ENCODE data around the gene KCND3.

Gene KCND3

DNA sequence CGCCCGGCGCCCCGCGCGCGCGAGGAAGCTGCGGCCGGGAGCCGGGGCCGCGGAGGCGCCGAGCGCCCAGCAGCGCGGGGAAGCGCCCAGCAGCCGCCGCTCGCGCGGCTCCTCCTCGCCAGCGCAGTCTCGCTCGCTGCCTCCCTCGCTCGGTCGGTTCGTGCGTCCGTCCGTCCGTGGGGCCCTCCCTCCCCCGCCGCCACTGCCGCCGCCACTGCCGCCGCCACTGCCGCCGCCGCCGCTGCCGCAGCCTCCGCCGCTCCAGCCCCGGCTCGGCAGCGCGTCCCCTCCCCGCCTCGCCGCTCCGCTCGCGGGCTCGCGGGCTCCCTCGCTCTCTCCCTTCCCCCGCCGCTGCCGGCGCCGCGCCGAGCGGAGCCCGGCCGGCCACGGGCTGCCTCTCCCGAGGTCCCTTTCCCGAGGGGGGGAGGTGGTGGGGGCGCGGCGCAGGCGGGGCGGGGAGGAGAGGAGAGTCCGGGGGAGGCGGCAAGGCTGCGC, at the start of gene KCND3:
TSS of gene KCND3 (minus strand) at position 138 of the 495 bp plus-strand sequence.
- no peak for DNase-seq

DNA sequence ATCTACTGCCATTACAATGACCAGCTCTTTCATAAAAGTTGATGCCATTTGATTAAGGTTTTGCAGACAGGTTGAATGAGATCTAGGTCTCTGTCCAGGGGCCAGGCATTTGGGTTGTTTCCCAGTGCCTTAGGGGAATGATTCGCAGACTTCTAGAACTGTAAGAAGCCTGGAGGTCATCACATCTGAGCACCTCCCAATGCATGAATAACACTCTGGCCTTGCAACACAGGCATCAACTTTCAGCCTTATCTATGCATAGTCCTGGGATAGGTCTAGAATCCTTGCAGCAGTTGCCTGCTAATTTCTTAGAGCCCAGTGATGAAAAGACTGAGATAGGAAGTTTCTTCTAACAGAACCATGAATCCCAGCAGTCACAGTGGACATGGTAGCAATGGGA, 44.8 kb upstream of the KCND3 start:
- no peak for DNase-seq

DNA sequence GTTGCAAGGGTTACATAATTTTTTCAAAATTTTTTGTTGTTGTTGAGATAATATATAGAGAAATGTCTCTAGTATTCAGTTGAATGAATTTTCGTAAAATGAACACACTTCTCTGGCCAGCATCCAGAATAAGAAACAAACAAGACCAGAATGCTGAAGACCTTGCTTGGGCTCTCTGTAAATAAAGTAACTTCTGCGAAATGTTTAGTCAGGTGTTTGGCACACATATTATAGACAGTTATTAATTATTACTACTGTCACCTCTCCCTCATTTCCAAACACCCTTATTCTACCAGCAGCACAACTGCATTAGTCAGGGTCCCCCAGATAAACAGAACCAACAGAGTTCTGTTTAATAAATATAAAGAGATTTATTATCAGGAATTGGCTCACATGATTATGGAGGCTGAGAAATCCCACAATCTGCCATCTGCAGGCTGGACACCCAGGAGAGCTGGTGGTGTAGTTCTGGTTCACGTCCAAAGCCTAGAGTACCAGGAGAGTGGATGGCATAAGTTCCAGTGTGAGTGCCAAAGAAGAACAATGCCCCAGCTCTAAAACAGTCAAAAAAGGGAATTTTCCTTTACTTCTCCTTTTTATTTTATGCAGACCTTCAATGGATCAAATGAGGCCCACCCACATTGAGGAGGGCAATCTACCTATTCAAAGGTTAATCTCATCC, 44.1 kb upstream of the KCND3 start:
- DNase-seq, result no peak

DNA sequence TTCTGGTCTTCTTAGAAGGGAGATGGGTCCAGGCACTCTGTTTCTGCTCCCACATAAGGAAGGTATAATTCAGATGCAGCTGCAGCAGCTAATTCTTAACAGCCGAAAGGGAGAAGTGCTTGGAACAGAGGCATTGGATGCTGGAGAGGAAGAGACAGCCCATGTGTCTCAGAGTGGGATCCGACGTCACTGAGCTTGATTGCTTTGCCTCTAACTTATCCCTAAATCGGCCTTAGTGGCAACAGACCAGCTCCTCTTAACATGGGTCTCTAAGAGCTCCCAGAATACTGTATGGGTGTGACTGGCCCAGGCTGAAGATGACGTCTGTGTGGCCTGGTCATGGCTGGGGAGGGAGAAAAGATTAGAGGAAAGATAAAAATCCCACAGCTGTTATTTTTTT, 40.7 kb upstream of the KCND3 start:
- no peak for DNase-seq

DNA sequence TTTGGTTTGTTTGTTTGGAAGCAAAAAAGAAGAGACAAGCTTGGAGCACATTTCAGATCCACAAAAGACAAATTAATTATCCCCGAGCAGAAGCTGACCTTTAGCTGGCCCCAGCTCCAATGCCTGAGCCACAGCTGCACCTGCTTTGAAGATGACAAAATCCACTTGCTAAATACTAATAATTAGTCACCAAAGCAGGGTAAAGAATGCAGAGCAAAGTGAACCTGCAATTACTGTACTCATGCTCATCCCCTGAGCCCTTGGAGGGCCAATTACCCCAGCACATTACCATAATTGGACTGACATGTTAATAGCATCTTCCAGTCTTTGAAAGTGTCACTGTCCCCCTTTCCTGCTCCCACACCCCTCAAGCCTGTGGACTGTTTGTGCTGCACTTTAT, 38.2 kb upstream of the KCND3 start:
- DNase-seq, result no peak

DNA sequence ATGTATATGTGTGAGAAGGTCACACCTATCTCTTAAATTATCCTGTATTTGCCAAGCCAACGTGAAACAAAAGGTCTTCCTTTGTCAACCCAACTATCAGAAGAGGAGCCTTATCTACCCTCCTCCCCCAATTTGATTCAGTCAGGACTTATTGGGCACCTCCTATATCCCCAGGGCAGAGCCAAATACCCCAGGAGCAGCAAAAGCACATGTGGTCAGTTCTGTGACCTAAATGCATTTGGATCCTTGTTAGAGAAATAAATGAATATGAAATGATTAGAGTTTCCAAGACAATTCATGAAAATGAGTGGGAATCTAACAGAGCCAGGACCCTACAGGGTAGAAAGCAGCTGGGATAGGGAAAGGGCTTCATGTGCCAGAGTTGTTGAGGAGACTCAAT, 37.0 kb upstream of the KCND3 start:
- DNase-seq, result no peak

DNA sequence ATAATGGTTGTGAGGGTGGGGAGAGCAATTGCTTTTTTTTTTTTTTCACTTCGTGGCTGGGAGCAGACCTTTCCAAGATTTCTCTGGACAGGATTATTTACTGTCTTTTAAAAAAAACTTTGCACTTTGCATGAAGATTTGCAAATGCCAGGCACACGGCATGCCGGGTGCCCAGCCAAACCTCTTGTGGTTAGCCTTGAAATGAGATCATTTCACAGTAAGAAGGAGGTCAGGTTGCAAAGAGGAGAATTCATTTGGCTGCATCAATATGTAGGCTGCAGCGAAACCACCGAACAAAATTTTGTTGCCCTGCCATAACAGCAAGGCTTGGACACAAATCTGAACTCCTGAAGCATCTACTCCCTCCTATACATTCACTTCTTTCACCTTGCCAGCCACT, 36.5 kb upstream of the KCND3 start:
- no peak for DNase-seq

DNA sequence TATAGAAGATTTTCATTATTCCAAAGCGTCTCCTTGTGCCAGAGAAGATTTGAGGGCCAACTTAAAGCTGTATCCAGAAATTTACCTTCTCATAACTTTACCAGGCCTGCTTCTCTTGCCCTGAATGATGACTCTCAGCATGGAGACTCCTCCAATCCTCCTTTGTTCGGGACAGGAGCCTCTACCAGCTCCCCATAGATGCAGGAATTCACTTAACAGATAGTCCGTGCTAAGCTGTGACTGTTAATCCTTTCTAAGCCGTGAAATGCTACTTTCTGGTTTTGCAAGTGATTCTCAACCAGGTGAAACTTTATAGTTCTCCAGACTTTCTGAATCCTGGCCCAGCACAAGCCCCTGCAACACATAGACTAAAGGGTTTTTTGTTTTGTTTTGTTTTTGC, 31.8 kb upstream of the KCND3 start:
- no peak for DNase-seq

DNA sequence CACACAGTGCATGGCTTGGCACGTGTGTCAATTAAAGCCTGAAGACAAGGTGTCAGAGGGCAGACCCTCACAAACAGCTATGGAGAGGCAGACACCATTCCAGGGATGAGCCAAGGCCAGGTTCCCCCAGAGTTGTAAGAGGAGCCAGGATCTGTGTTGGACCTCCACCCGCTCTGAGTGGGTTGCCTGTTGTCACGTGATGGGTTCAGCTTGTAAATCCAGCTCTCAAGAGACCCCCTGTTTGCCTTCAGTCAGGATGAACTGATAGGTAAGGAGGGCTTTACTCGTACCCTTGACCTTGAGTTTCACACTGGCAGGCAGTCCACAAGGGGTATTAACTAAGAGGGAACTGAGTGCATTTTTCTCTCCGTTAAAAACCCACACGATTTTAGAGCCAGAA, 27.7 kb upstream of the KCND3 start:
- no peak for DNase-seq

DNA sequence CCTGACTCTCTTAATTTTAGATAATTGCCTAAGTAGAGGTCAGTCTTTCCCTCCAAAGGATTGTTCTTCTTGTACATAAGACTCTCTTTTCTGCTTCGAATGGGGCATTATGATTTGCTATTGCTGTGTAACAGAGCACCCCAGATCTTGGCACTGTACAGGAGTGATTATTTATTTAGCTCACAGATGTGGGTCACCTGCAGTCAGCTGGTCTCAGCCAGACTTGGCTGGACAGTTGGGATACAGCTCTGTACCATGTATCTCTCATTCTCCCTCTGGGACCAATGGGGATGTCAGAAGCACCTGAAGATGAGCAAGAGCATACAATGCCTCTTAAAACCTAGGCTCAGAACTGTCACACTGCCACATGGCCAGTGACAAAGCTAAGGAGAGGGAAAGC, 23.4 kb upstream of the KCND3 start:
- DNase-seq, result no peak

DNA sequence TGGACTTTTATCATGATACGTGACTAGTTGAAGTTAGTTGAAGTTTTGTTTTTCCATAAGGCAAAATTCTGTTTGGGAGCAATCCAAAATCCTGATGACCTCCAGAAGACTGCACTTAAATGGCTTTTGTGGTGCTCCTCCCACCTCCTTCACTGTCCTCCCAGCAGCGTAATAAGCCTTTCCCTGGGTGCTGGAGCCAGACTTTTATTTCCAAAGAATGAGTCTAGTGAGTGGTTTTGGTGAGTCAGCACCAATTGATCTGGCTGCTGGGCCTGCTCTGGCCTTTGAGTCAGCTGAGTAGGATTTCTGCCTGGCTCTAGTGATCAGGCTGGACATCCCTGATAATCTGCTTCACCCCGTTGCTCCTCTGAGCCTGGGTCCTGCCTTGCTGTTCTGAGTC, 21.7 kb upstream of the KCND3 start:
- DNase-seq, result no peak

DNA sequence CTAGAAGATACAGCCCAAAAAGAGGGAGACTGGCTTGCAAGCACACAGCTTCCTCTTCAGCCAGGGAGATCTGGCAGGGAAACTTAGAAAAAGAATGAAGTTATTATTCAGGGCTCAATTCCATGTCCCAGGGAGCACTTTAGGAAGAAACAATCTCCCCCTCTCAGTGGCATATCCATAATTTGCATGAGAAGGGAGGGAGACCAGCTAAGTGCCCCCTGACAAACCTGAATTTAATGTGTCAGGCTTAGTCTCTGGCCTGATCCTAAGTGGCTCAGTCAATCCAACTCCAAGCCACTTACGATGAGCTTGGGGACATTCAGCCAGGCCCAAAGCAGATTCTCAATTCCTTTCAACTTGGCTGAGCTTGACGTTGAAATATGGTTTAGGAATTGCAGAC, 17.7 kb upstream of the KCND3 start:
- DNase-seq, result no peak

DNA sequence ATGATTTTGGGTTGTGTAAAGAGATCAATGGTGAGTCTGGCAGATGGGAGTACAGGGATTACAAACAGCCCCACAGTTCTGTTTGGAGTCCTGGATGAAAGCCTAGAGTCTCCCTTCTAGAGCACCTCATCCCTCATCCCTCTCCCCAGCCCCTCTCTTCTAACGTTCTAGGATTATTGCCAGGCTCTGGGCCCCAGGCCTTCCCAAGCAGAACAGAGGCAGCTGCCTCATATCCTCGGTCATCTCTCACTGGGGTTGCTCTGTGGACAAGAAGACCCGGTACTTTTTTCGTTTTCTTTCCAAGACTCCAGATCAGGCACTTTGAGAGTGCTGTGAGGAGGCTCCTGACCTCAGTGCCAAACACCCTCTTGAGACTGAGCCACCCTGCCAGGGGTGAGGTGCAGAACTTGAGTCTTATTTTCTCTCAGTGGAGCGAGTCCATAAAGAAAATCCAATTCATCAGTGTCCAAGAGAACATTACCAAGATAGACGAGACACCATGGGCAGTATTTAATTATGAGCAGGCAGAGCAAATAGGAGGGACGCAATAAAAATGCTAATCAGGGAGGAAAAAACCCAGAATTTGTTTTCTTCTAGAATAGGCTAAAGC, 17.1 kb upstream of the KCND3 start:
- DNase-seq, result no peak

DNA sequence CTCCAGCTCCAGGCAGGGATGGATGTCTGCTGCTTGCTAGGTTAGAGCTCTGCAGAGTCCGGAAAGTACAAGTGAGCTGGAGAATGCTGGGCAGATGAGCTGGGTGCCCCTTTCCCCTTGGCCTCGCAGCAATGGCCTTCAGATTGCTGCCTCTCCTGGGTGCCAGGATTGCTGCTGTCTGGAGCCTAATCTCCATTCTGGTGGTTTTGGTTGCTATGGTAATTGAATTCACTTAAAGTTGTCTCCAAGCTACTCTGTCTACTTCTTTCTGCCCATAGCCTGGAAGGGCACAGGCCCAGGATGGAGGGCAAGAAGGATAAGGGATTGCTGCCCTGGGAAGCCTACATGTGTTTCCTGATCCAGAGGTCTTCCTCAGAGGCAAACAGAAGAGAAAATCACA, 14.6 kb upstream of the KCND3 start:
- DNase-seq, result no peak

DNA sequence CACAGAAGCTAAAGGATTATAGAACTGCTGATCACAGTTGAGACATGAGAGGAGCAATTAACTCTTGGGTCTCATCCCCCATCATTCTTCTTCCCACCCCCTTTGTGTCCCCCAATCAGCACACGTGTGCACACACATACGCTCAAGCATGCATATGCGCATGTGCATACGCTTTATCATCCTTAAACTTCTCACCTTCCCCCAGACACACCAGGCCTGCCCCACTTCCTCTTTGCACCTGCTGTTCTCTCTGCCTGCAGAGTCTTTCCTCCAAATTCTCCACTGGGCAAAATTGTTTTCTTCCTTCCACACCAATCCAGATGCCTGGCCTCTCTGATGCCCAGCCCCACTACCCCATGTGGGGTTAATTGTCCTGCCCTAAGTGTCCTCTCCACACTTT, 13.0 kb upstream of the KCND3 start:
- DNase-seq, result no peak

DNA sequence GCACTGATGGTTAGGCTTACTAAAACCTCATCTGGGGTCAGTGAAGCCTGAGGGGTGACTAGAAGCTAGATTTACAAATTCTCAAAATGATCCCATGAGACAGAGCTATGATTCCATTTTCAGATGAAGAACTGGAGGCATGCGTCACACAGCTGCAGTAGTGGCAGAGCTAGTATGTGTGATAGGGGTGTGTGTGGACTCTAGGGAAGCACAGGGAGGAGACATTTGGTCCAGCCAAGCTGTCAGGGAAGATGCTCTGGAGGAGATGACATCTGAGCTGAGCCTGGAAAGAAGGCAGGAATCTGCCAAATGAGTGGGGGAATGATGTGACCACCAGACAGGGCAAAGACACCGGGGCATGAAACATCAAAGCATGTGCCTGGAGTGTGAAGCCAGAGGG, 12.0 kb upstream of the KCND3 start:
- no peak for DNase-seq

DNA sequence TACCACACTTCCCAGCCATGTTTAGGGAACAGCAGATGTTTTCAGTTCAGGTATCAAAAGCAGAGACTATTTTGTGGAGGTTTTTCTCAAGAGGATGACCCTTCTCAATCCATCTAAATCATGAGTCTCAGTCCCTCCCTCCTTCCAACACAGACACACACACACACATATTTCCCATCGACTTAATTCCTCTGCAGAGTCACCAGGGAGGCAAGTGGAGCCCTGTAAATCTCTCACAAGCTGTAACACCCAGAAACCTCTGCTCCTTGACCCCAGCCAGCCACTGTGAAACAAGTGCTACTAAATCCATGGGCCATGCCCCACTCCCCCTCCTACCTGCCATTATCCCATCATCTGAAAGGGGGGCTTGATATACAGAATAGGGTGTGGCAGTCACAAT, 10.6 kb upstream of the KCND3 start:
- no peak for DNase-seq

DNA sequence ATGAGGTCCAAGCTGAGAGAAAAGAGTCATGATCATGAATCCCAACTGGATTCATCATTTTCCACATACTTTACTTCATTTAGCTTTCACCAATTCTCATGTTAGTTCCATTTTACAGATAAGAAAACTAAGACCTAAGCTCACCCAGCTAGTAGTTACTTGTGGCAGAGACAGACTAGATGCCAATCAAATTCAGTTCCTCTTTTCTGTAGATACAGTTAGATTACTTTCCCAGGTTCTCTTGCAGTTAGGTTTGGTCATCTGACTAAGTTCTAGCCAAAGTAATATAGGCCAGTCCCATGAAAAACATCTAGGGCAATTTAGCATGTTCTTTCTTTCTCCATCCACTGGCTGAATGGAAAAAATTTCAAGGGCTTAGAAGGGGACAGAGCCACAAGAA, 8.9 kb upstream of the KCND3 start:
- DNase-seq, result no peak

DNA sequence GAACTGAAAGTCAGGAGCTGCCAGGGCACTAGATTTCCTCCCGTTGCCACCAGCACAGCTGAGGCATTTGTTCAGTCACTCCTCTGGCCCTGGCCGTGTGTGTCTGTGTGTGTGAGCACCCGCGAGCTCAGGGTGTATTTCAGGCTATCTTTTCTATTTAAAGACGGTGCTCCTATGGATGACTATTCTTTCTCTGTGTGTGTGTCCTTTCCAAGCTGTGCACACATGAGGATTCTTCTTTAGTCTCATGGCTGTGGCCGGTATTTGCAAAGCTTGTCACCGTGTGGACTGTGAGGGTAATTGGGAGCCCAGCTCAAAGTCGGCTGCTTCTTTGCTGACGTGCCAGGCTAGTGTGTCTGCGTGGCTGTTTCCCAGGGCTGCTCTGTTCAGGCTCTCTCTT, 3.0 kb upstream of the KCND3 start:
- no peak for DNase-seq

DNA sequence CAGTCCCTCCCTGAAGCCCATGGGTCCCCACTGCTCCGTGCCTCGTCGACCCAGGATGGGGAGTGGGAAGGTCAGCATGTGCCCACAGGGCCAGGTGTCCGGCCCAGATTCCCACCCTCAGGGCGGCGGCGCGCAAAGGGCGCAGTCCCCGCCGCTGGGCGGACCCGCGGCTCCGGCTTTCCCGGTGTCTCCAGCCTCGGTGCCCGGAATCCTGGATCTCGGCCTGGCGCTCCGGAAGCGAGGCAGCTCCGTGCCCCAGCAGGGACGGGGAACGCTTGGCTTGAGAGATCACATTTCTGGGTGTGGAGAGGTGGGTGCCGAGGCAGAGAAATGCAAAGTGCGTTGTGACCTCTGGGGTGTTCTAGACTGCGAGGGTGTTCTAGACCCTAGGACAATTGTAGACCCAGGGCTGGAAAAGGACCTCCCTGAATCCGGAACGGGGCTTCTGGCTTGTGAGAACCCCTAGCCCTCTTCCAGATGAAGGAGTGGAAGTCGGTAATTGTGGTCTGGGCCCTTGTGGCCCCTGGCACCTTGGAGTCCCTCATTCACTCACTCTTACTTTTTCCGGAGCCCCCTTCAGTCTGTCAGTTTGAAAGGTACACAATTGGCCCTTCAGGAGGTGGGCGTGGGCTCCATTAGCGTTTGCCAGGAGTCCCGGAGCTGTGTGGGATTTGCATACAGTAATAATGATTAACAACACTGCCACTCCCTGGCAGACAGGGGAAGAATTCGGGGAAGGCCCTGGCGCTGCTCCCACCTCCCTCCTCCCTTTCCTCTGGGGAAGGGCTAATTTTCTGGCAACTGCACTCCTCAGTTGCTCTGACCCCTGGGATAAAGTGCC, 1.6 kb upstream of the KCND3 start:
- peak in 1 of 2 experiments; percentile 5 for DNase-seq

DNA sequence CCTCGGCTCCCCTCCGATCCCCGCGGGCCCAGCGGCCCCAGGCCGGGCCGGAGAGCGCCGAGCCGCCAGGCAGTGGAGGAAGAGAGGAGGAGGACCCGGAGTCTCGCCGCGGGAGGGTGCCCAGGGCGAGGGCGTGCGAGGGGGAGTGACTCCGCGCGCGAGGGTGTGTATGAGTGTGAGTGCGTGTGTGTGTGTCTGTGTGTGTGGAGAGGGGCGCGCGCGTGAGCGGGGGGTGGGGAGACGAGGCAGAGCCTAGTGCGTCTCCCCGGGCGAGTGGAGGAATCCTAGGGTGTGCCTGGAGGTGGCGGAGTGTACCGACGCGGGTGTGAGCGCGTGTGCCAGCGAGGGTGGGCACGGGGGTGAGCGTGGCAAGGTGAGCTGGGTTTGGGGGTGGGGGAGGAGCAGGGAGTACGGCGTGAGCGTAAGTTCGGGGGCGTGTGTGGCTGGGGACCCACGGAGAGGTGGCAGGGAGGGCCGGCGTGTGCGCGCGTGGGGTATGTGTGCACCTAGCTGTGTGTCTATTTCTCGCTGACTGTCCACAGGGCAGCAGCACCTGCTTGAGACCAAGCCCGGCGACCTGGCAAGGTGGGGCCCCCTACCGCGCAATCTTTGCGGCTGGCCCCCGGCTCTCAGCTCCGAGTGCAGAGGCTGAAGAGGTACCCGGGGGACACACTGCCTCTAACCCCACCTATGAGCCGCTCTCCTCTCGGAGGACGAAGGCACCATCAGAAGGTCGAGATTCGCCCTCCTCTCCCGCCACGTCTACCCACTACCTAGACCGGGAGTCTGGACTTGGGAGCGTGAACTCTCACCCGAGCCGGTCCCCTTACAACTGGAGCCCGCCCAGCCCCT, 784 bp upstream of the KCND3 start:
- DNase-seq, result no peak

DNA sequence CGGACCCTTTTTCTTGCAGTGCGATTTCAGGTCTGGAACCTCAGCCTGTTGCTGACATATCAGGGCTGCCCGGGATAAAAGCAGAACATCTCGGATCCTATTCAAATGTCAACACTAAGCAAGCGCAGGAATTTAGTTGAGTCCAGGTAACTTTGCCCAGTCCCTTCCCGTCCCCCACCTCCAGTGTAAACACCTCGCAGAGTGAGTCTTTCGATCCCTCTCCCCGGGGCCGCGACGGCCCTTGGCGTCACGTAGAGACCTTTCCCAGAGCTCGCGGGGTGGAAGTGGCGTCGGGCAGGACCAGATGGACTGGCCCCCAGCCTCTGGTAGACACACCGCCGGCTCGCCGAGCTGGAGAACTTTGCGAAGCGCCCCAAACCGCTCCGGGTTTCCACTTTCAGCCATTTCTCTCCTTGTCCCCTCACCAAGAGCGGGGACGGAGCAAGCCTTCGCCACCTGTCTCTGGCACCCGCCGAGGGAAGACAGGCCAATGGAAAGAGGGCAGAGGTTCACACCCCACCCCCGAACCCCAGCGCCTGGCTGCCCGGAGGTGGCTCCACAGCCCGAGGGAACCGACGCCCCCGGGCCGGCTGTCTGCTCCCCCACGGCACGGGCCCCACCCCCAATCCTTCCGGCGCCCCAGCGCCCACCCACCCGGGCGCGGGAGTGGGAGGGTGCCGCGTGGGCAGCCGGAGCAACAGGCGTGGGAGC, 570 bp downstream of the KCND3 start:
- no peak for DNase-seq

DNA sequence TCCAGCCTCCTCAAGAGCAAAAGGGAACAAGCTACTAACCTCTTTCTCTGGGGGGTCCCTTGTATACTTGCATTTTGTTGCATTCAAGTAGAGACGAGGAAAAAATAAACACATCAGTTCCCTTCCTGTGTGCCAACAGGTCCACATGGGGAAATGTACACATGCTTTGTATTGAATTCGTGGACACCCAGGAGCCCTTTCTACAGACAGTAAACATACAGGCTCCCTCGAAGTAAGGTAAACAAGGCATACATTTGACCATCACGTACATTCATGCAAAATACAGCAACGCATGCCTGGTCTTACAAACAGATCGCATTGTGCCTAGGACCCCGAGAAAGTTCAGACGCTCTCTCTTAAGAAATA, 1.1 kb downstream of the KCND3 start:
- DNase-seq, result no peak

All from SW 1271 (cell line).